ENCODE data around the gene ZNF438.
"Not testable (repeated sequence)": the region's sequence is repeated elsewhere in the genome, so short reads cannot be mapped to it uniquely, and the experiment has no call there.

Gene ZNF438

GRCh38 chr10:31042670-31043069, 11.0 kb upstream of the ZNF438 start:
- in situ Hi-C loops (cut with HindIII; ENCODE audit: low sequenced_read_pairs): no loop called here

GRCh38 chr10:31041011-31041410, 9.3 kb upstream of the ZNF438 start:
- in situ Hi-C loops (cut with HindIII; ENCODE audit: low sequenced_read_pairs): no loop called here

DNA sequence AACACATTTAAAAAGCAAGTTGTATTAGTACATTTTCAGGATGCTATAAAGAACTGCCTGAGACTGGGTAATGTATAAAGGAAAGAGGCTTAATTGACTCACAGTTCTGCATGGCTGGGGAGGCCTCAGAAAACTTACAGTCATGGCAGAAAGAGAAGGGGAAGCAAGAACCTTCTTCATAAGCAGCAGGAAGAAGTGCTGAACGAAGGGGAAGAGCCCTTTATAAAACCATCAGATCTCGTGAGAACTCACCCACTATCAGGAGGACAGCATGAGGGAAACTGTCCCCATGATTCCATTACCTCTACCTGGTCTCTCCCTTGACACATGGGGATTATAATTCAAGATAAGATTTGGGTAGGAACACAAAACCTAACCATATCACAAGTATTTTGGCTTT, 7.3 kb upstream of the ZNF438 start:
- in situ Hi-C loops (cut with HindIII; ENCODE audit: low sequenced_read_pairs): not testable (repeated sequence)

- in situ Hi-C loops (cut with HindIII; ENCODE audit: low sequenced_read_pairs): no loop called here
Observed at GRCh38 chr10:31037749-31038148, 6.1 kb upstream of the ZNF438 start.

DNA sequence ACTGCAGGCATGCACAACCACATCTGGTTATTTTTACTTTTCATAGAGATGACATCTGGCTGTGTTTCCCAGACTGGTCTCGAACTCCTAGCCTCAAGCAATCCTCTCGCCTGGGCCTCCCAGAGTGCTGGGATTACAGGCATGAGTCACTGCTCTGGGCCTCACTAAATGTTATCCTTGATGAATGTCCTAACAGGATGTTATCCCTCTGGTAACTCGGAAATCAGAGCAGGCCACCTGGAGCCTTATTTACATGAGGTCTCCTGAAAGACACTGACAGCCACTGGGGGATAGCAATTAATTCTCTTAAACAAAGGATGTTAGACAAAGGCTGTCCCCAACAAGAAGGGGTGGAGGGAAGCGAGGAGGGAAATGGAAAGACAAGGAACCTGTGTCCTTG, 4.5 kb upstream of the ZNF438 start:
- in situ Hi-C loops (cut with HindIII; ENCODE audit: low sequenced_read_pairs): no loop called here

- in situ Hi-C loops (cut with HindIII; ENCODE audit: low sequenced_read_pairs): no loop called here
Observed at GRCh38 chr10:31035266-31035798, 3.7 kb upstream of the ZNF438 start.

DNA sequence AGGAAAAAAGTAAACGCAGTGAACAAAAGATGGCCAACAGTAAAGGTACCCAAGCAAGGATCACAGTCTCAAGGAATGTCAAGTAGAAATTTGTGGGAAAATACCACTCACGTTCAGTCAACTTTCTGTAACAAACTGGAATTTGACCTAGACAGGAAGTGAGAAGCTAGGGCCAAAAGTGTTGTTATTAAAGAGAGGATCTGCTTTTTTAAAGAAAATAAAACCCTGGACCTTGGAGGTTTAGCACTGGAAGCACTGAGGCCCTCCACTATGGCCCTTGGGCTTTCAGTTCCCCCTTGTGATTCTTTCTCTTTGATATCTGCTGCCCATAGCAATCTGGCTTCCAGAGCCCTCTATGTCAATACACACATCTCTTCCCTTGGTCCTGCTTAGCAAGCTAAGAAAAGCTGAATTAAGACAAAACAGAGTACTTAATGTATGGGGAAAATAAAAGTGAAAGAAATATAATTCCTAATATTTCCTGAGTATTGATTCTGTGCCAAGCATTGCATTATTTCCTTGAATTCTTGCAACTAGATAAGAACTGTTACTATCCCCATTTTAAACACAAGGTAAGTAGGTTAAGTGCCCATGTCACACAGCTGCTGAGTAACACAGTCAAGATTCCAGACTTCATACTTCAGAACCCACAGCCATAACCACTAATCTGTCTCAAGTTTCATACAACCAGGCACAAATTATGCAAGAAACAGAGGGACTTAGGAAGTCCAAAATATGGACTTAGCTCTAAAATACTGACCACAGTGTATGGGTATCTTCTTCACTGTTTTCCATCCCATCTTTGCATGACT, 2.6 kb upstream of the ZNF438 start:
- in situ Hi-C loops (cut with HindIII; ENCODE audit: low sequenced_read_pairs): no loop called here

GRCh38 chr10:31033147-31033546, 1.5 kb upstream of the ZNF438 start:
- in situ Hi-C loops (cut with HindIII; ENCODE audit: low sequenced_read_pairs): no loop called here

DNA sequence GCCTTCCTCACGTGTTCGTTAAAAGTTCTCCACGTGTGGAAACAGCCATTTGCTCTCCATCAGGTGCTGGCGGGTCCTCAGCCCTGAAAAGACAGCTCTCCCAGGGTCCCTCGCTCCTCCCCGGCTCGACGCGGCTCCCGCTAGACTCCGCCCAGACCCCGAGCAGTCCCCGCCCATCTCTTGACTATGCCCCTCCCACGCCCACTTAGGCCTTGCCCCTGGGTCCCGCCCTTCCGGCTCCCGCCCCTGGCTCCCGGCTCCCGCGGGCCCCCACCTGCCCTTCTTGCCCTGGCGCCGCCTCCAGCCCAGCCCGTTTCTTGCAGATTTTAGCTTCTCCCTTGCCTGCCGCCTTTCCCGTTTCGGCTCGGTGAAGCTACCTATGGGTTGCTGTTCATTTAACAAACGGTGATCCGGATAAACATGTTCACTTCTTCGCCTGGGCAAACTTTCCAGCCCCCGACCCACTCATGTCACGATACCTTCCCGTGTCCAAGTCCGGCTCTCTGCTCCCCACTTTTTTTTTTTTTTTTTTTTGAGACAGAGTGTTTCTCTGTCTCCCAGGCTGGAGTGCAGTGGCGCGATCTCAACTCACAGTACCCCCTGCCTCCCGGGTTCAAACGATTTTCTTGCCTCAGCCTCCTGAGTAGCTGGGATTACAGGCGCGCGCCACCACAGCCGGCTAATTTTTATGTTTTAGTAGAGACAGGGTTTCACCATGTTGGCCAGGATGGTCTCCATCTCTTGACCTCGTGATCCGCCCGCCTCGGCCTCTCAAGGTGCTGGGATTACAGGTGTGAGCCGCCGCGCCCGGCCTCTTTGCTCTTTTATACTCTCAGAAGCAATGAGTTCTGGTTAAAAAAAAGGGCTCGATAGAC, 830 bp upstream of the ZNF438 start:
- in situ Hi-C loops (cut with HindIII; ENCODE audit: low sequenced_read_pairs): no loop called here

- in situ Hi-C loops (cut with HindIII; ENCODE audit: low sequenced_read_pairs): no loop called here
Observed at GRCh38 chr10:31031205-31031557, 484 bp downstream of the ZNF438 start.

DNA sequence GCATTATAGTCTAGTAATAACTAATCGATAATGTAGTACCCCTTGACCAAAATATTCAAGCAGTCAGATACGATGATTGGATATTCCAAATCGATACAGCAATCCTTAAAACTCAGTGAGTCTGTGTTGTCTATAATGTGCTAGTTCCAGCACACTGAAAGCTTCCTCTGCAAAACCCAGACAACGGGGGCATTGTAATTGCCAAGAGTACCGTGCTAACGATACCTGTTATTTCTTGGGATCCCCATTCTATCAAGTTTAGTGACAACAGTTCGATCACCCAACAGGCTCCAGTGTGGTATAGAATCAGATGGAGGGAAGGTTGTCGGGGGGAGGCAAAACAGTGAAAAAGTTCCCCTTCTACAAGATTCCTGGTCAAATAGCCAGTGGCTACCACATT, 865 bp downstream of the ZNF438 start:
- in situ Hi-C loops (cut with HindIII; ENCODE audit: low sequenced_read_pairs): no loop called here

GRCh38 chr10:31030260-31030659, 1.4 kb downstream of the ZNF438 start:
- in situ Hi-C loops (cut with HindIII; ENCODE audit: low sequenced_read_pairs): no loop called here

GRCh38 chr10:31028081-31028480, 3.6 kb downstream of the ZNF438 start:
- in situ Hi-C loops (cut with HindIII; ENCODE audit: low sequenced_read_pairs): no loop called here

DNA sequence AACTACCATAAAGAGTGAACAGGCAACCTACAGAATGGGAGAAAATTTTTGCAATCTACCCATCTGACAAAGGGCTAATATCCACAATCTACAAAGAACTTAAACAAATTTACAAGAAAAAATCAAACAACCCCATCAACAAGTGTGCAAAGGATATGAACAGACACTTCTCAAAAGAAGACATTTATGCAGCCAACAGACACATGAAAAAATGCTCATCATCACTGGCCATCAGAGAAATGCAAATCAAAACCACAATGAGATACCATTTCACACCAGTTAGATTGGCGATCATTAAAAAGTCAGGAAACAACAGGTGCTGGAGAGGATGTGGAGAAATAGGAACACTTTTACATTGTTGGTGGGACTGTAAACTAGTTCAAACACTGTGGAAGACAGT, 5.4 kb downstream of the ZNF438 start:
- in situ Hi-C loops (cut with HindIII; ENCODE audit: low sequenced_read_pairs): not testable (repeated sequence)

DNA sequence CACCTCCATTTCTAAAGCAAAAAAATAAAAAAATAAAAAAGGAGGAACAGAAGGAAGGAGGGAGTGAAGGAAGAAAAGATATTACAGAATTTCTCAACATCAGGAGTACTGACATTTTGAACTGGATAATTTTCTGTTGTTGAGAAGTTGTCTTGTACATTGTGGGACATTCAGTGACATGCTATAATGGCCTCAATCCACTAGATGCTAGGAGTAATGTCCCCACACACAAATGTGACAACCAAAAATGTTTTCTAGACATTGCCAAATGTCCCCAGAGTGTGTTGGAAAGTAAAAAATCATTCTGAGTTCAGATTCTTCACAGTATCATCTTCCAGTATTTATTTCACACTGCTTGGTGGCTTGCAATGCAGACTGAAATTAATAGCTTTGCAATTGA, 6.5 kb downstream of the ZNF438 start:
- in situ Hi-C loops (cut with HindIII; ENCODE audit: low sequenced_read_pairs): no loop called here

DNA sequence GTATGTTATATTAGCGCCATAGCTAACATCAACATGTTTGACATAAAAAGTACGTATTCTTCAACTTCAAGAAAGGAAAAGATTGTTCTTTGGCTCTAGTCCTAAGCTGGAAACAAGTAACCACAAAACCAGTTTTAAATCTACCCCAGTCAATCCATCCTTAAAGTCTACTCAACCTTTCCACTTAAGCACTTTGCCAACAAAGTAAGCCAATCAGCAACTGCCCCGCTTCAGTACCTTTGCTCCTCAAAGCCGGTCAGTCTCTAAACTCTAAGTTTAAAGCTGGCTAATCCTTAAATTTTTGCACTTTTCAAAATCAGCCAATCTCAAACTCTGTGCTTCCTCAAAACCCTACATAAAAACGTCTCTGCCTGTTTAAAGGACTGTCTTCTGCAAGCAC, 8.1 kb downstream of the ZNF438 start:
- in situ Hi-C loops (cut with HindIII; ENCODE audit: low sequenced_read_pairs): no loop called here

DNA sequence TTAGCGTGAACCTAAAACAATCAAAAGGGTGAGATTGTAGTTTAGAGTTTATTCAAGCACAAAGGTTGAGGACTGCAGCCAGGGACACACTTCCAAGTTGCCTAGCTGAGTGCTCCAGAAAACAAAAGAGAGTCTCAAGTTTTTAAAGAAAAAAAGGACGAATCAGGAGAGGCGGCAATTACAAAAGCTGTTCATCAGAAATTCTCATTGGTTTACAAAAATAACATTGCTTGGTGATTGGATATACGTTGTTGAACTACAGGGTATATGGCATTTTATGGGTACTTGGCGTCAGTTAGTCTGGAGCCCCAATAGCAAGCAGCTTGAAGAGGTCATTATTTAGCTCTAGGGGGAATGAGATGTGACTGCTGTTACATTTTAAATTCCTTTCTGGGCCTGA, 11.5 kb downstream of the ZNF438 start:
- in situ Hi-C loops (cut with HindIII; ENCODE audit: low sequenced_read_pairs): no loop called here

- in situ Hi-C loops (cut with HindIII; ENCODE audit: low sequenced_read_pairs): no loop called here
Observed at GRCh38 chr10:31018962-31019361, 12.7 kb downstream of the ZNF438 start.

- in situ Hi-C loops (cut with HindIII; ENCODE audit: low sequenced_read_pairs): no loop called here
Observed at GRCh38 chr10:31018356-31018750, 13.3 kb downstream of the ZNF438 start.

GRCh38 chr10:31017534-31018355, 13.9 kb downstream of the ZNF438 start:
- in situ Hi-C loops (cut with HindIII; ENCODE audit: low sequenced_read_pairs): no loop called here

All from DLD1 (cell line).